NCI-H1092 (cell line): ENCODE results near the gene YY1.
"Not testable (repeated sequence)": the region's sequence is repeated elsewhere in the genome, so short reads cannot be mapped to it uniquely, and the experiment has no call there.

Experiments used
- DNase-seq: peaks from one replicate; lab custom pipeline; 2025; lab: John Stamatoyannopoulos, UW

Gene YY1

GRCh38 chr14:100243020-100243419 lies 4.1 kb downstream of the YY1 start:
- no peak for DNase-seq

GRCh38 chr14:100246809-100247428 lies 8.0 kb downstream of the YY1 start:
- peak; percentile 50 for DNase-seq

- no peak for DNase-seq
These were observed 12.0 kb downstream of the YY1 start for GRCh38 chr14:100250732-100251465.

GRCh38 chr14:100252684-100253083 lies 13.7 kb downstream of the YY1 start:
- DNase-seq: no peak

- DNase-seq: no peak
These were observed 17.5 kb downstream of the YY1 start for GRCh38 chr14:100256339-100256895.

GRCh38 chr14:100261621-100262020 lies 22.7 kb downstream of the YY1 start:
- no peak for DNase-seq

- DNase-seq: no peak
These were observed 23.6 kb downstream of the YY1 start for GRCh38 chr14:100262545-100262944.

- no peak for DNase-seq
These were observed 24.2 kb downstream of the YY1 start for GRCh38 chr14:100263141-100263540.

- no peak for DNase-seq
These were observed 29.0 kb downstream of the YY1 start for GRCh38 chr14:100267990-100268389.

GRCh38 chr14:100268591-100269207 lies 29.8 kb downstream of the YY1 start:
- no peak for DNase-seq

GRCh38 chr14:100271247-100271939 lies 32.4 kb downstream of the YY1 start:
- no peak for DNase-seq

GRCh38 chr14:100274250-100274649 lies 35.3 kb downstream of the YY1 start:
- DNase-seq: no peak

- no peak for DNase-seq
These were observed 36.3 kb downstream of the YY1 start for GRCh38 chr14:100275214-100275613.

GRCh38 chr14:100278702-100279101 lies 39.8 kb downstream of the YY1 start:
- no peak for DNase-seq

GRCh38 chr14:100279133-100279532 lies 40.2 kb downstream of the YY1 start:
- no peak for DNase-seq

GRCh38 chr14:100279563-100279962 lies 40.6 kb downstream of the YY1 start:
- DNase-seq: no peak

GRCh38 chr14:100281286-100282082 lies 42.5 kb downstream of the YY1 start:
- DNase-seq: no peak

GRCh38 chr14:100282083-100282350 lies 43.1 kb downstream of the YY1 start:
- DNase-seq: no peak

GRCh38 chr14:100282766-100283419 lies 43.9 kb downstream of the YY1 start:
- DNase-seq: no peak

- not testable (repeated sequence) for DNase-seq
These were observed 44.5 kb downstream of the YY1 start for GRCh38 chr14:100283436-100283835.
